Activated T-helper 1 cell treated with anti-CD3 and anti-CD28 coated beads, Interleukin-12 subunit alpha, Interleukin-12 subunit beta, Interleukin-2, Interleukin-4 antibody, amounts not matched to agents 30 ng/mL and 10 ng/mL and 1 ng/mL, durations not matched to agents 14 hours and 24 hours and 36 hours (primary cell): ENCODE measurements around the gene CALML4. TPM values are rescaled to one million over a fixed set of nuclear protein-coding genes. Genes with fewer than 3 reads are reported as not detected.

Experiments
- DNase-seq: peaks from one replicate; pipeline ENCODE4 v3.0.0; 2021; ENCODE audit warnings: low spot score
- H3K27ac Mint-ChIP-seq: one replicate; pipeline ENCODE4 v1.8.0; 2021; ENCODE audit warnings: mild to moderate bottlenecking, mixed read lengths
- H3K27me3 Mint-ChIP-seq: one replicate; pipeline ENCODE4 v1.8.0; 2022; ENCODE audit warnings: mild to moderate bottlenecking, moderate library complexity, mixed read lengths; ENCODE audit not compliant: insufficient read depth
- H3K36me3 Mint-ChIP-seq: one replicate; pipeline ENCODE4 v1.8.0; 2021; ENCODE audit warnings: low read depth, mixed read lengths
- H3K4me1 Mint-ChIP-seq: one replicate; pipeline ENCODE4 v1.8.0; 2021; ENCODE audit warnings: low read depth, mixed read lengths
- H3K4me3 Mint-ChIP-seq: one replicate; pipeline ENCODE4 v1.8.0; 2021; ENCODE audit warnings: mild to moderate bottlenecking, moderate library complexity, mixed read lengths
- H3K9me3 Mint-ChIP-seq: one replicate; pipeline ENCODE4 v1.8.0; 2021; ENCODE audit warnings: mixed read lengths
- intact Hi-C: fragments of 100-400 bp; cut with micrococcal nuclease; formaldehyde crosslinking; loops from one replicate; pipeline ENCODE4 v1.15.1; 2024
- total RNA-seq: library from RNA; stranded (reverse); gene quantifications from 2 replicates; pipeline ENCODE4 v1.2.3, GENCODE V29; 2022

Gene CALML4
- total RNA-seq, 1 donor from 2014 or later = 13.1 TPM

DNA sequence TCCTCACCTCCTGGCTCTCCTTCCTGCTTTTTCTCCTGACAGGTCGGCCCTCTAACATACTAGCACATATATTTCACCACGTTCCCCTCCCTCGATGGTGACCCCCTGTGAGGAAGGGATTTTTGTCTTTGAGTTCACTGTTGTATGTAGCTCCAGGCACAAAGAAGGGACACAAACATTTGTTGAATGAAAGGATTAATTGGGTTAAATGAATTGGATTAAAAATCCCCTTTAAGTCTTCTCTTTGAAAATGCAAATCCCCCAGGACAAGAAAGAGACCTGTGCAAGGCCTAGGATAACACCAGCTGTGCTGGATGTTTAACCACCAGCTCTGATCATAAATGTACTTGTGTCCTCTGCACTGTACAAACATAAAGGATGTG, 3.3 kb downstream of the CALML4 start:
- intact Hi-C loops = no loop called here
- Mint-ChIP-seq H3K36me3 (peaks cover 7% of the 10 kb centered on the region), H3K4me3 (no peak overlapping the region), H3K27me3 (no peaks in the 10 kb centered on the region), H3K9me3 (no peaks in the 10 kb centered on the region), H3K4me1 (peaks cover 28% of the 10 kb centered on the region), H3K27ac (peak overlapping the region; percentile 9)
- DNase-seq = no peak

GRCh38 chr15:68201153-68201878, 3.8 kb downstream of the CALML4 start:
- Mint-ChIP-seq H3K4me1 (peaks cover 25% of the 10 kb centered on the region), H3K36me3 (peaks cover 7% of the 10 kb centered on the region), H3K27ac (peak overlapping the region; percentile 9), H3K9me3 (no peaks in the 10 kb centered on the region), H3K27me3 (no peaks in the 10 kb centered on the region), H3K4me3 (no peak overlapping the region)
- intact Hi-C loops = no loop called here
- no peak for DNase-seq

- no peak overlapping the region for H3K4me3 Mint-ChIP-seq
- no peak for DNase-seq
- intact Hi-C loops = no loop called here
Measured at GRCh38 chr15:68200016-68200861, 4.9 kb downstream of the CALML4 start.

GRCh38 chr15:68199340-68199739, 5.8 kb downstream of the CALML4 start:
- no peak for DNase-seq
- Mint-ChIP-seq H3K4me1 (peaks cover 12% of the 10 kb centered on the region), H3K27me3 (no peaks in the 10 kb centered on the region), H3K9me3 (no peaks in the 10 kb centered on the region), H3K4me3 (no peak overlapping the region), H3K27ac (no peak overlapping the region), H3K36me3 (peaks cover 13% of the 10 kb centered on the region)
- intact Hi-C loops = no loop called here

More at GRCh38 chr15:68200016-68200861, 4.9 kb downstream of the CALML4 start:
- no peaks in the 10 kb centered on the region for H3K9me3 Mint-ChIP-seq
- H3K4me1 Mint-ChIP-seq = peaks cover 18% of the 10 kb centered on the region
- H3K36me3 Mint-ChIP-seq = peaks cover 8% of the 10 kb centered on the region
- H3K27me3 Mint-ChIP-seq = no peaks in the 10 kb centered on the region
- no peak overlapping the region for H3K27ac Mint-ChIP-seq

DNA sequence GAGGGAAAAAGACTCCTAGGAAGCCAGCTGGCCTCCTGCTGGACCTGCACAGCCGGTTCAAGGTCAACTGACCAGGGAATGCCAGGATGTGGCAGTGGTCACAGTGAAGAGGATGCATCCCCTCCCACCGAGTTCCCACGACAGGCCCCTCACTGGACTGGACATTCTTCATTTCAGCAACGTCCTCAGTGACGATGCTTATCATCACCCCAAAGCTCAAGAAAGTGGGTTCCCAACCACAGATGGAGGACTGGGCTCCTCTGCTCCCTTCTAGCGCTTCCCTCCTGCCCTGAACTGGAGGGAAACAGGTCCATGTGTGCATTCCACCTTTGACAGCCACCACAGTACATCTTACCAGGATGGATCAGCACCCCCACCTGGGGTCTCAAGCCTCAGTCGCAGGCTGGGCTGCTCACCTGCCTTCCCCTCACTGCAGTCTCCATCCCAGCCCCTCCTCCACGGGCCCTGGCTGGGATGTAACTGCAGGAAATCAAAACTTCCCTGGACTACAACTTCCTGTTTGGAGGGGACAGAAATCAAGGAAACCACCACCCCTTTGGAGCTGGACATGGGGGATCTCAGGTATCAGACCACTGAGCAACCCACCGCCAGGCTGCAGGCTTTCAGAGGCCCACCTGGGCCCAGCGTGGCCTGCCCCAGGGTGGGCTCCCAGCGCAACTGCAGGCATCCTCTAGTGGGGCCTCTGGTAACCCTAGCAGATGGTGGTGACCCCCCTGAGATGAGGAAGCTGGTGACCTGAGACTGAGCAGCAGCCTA, 7.3 kb downstream of the CALML4 start:
- DNase-seq = no peak
- Mint-ChIP-seq H3K27me3 (no peaks in the 10 kb centered on the region), H3K36me3 (peaks cover 23% of the 10 kb centered on the region), H3K9me3 (no peaks in the 10 kb centered on the region), H3K4me1 (peaks cover 6% of the 10 kb centered on the region), H3K4me3 (no peak overlapping the region), H3K27ac (no peak overlapping the region)
- intact Hi-C loops = no loop called here

- no peak overlapping the region for H3K4me3 Mint-ChIP-seq
- H3K27ac Mint-ChIP-seq = no peak overlapping the region
- intact Hi-C loops = no loop called here
- H3K36me3 Mint-ChIP-seq = peaks cover 29% of the 10 kb centered on the region
- H3K4me1 Mint-ChIP-seq = peaks cover 6% of the 10 kb centered on the region
- H3K9me3 Mint-ChIP-seq = no peaks in the 10 kb centered on the region
- no peaks in the 10 kb centered on the region for H3K27me3 Mint-ChIP-seq
- no peak for DNase-seq
Measured at GRCh38 chr15:68197170-68197492, 8.0 kb downstream of the CALML4 start.

- no peaks in the 10 kb centered on the region for H3K9me3 Mint-ChIP-seq
- DNase-seq = no peak
- peaks cover 30% of the 10 kb centered on the region for H3K36me3 Mint-ChIP-seq
- no peak overlapping the region for H3K27ac Mint-ChIP-seq
- peaks cover under 1% of the 10 kb centered on the region for H3K4me1 Mint-ChIP-seq
- intact Hi-C loops = no loop called here
- H3K27me3 Mint-ChIP-seq = no peaks in the 10 kb centered on the region
- H3K4me3 Mint-ChIP-seq = no peak overlapping the region
Measured at GRCh38 chr15:68196445-68197169, 8.5 kb downstream of the CALML4 start.

- H3K36me3 Mint-ChIP-seq = peaks cover 30% of the 10 kb centered on the region
- DNase-seq = no peak
- no peaks in the 10 kb centered on the region for H3K4me1 Mint-ChIP-seq
- no peaks in the 10 kb centered on the region for H3K9me3 Mint-ChIP-seq
- intact Hi-C loops = no loop called here
- no peaks in the 10 kb centered on the region for H3K27me3 Mint-ChIP-seq
- H3K27ac Mint-ChIP-seq = no peak overlapping the region
- H3K4me3 Mint-ChIP-seq = no peak overlapping the region
Measured at GRCh38 chr15:68195336-68196112, 9.6 kb downstream of the CALML4 start.

DNA sequence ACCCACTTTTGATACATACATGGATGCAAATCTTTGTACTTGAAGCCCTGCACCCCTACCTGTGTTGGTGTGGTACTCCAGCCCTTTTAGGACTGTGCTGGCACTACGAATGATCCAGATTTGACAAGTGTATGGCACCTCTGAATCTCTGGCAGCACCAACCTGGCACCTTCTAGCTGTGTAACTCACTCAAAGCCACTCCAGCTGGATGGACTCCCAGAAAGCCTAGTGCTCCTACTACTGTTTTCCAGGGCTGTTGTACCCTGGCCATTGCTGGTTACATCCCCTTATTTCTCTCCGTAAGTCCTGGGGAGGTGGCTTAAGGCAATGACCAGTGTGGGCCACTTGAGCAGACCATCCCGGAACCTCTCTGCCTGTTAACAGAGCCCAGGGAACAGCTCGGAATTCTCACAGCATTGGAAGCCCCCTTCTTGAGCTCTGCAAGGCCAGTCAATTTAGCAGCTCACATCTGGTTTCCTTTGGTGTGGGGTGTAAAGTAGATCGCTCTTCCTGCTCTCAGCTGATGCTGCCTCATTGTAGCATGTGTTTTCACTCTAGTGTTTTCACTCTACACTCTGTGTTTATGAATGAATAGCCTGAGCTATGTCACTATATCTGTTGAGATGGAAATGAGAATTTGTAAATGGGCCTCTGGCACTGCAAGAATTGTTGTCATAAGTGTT, 12.2 kb downstream of the CALML4 start:
- Mint-ChIP-seq H3K27me3 (no peaks in the 10 kb centered on the region), H3K36me3 (peaks cover 47% of the 10 kb centered on the region), H3K4me1 (no peaks in the 10 kb centered on the region), H3K9me3 (no peaks in the 10 kb centered on the region), H3K4me3 (no peak overlapping the region), H3K27ac (peak overlapping the region; percentile 16)
- intact Hi-C loops = no loop called here
- no peak for DNase-seq

DNA sequence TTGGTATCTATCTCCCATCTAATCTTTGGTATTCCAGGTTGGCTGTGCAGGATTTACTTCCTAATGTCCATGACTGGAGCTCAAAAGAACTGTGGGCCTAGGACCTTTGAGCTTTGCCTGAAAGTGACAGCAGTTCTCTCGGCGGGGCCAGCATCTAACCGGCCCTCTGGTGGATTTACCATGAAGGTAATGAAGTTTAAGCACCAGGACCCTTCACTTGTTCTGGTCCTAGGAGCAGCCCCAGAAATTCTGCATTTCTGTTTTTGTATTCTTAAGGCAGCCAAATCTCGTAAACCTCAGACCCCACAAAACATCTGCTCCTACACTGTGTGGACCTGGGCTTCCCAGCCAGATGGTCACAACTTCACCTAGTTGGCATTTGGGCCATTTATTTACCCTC, 13.0 kb downstream of the CALML4 start:
- H3K4me1 Mint-ChIP-seq = no peaks in the 10 kb centered on the region
- peaks cover 48% of the 10 kb centered on the region for H3K36me3 Mint-ChIP-seq
- H3K9me3 Mint-ChIP-seq = no peaks in the 10 kb centered on the region
- no peak overlapping the region for H3K27ac Mint-ChIP-seq
- DNase-seq = no peak
- intact Hi-C loops = no loop called here
- H3K27me3 Mint-ChIP-seq = no peaks in the 10 kb centered on the region
- no peak overlapping the region for H3K4me3 Mint-ChIP-seq

DNA sequence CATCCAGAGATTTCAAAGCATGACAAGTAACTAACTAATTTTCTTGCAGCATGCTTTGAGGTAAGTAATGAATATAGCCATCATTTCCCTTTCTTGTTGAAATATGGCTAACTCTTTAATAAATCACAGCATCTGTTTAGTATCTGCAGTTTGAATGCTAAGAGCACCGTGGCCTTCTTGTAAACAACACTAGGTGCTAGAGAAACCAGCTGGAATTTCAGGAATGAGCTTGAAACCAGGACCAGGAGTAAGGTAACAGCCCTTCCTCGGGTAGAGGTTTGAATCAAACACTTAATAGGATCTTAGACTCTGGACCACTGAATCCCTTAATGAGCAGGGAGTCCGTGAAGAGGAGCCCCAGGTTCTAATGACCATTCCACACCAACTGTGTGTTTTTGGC, 13.6 kb downstream of the CALML4 start:
- no peaks in the 10 kb centered on the region for H3K27me3 Mint-ChIP-seq
- no peak for DNase-seq
- H3K27ac Mint-ChIP-seq = no peak overlapping the region
- H3K36me3 Mint-ChIP-seq = peaks cover 48% of the 10 kb centered on the region
- no peaks in the 10 kb centered on the region for H3K9me3 Mint-ChIP-seq
- no peak overlapping the region for H3K4me3 Mint-ChIP-seq
- intact Hi-C loops = no loop called here
- no peaks in the 10 kb centered on the region for H3K4me1 Mint-ChIP-seq
